HepG2 (cell line): Measurements from ENCODE around the gene RABGAP1L. TPM values are rescaled to one million over a fixed set of nuclear protein-coding genes. Genes with fewer than 3 reads are reported as not detected.

Experiments used
- ATAC-seq: fragments of 200-7000 bp; cut with Tn5 transposase; 3 replicates; pipeline ENCODE4 v1.9.1; 2020; ENCODE audit warnings: mild to moderate bottlenecking, moderate library complexity
- BruUV-seq: library from RNA; stranded (reverse); fragments of 400-500 nt; replicated peaks from 2 replicates; lab custom pipeline; 2021; lab: Mats Ljungman, UMichigan
- CTCF ChIA-PET: fragments of 300-600 bp; formaldehyde crosslinking; extraction: SDS; loops from one replicate; lab custom pipeline; 2021; ENCODE audit warnings: low total read pairs, inconsistent platforms, low intra/inter-chr PET ratio; lab: Yijun Ruan, JAX
- POLR2A ChIA-PET: fragments of 350-600 bp; sonication (Branson Sonifier 250); formaldehyde crosslinking; loops from one replicate; lab custom pipeline; 2020; ENCODE audit warnings: antibody characterized with exemption, inconsistent platforms; lab: Yijun Ruan, JAX
- DNase-seq: peaks from one replicate; pipeline ENCODE4 v3.0.0-alpha.2; 2015; ENCODE audit warnings: low spot score
- FAIRE-seq: peaks from 3 replicates; lab custom pipeline; 2011; peaks lifted over from hg19 to GRCh38; lab: Jason Lieb, UNC
- H2AFZ ChIP-seq: one replicate; pipeline ENCODE4 v1.6.1; 2011; ENCODE audit warnings: low read length, inconsistent platforms
- H3K27ac ChIP-seq: fragments of 300-600 bp; 3 replicates; pipeline ENCODE4 v1.8.0; 2011; ENCODE audit warnings: mixed run types, mild to moderate bottlenecking, mixed read lengths, low read length, inconsistent platforms; ENCODE audit not compliant: insufficient read depth; ENCODE audit errors: extremely low read length
- H3K27me3 ChIP-seq, 2 experiments: fragments of 200-600 bp in 1 of 2; 2 replicates in 1 of 2; 3 replicates in 1 of 2; pipeline versions ENCODE4 v1.6.0 to v1.8.0; 2011; ENCODE audit warnings: low read length in 2 of 2, mild to moderate bottlenecking in 2 of 2, moderate library complexity in 2 of 2, inconsistent platforms in 1 of 2; ENCODE audit not compliant: insufficient read depth in 2 of 2, control insufficient read depth in 1 of 2
- H3K36me3 ChIP-seq, 2 experiments: fragments of 200-600 bp in 1 of 2; replicated peaks in 1 of 2; 2 replicates in 1 of 2; 3 replicates in 1 of 2; pipeline versions ENCODE4 v1.5.1 to v1.8.0; 2011; ENCODE audit warnings: low read length in 2 of 2, inconsistent platforms in 1 of 2; ENCODE audit not compliant: insufficient read depth in 2 of 2, control insufficient read depth in 1 of 2
- H3K4me1 ChIP-seq: 2 replicates; pipeline ENCODE4 v1.5.1; 2012; ENCODE audit warnings: low read length, inconsistent platforms; ENCODE audit not compliant: insufficient read depth
- H3K4me2 ChIP-seq: 2 replicates; pipeline ENCODE4 v1.6.0; 2011; ENCODE audit warnings: low read depth, low read length, inconsistent platforms
- H3K4me3 ChIP-seq, 3 experiments: fragments of 200-600 bp in 1 of 3; sonication (generic), shearing (Covaris generic) in 1 of 3; replicated peaks in 1 of 3; 2 replicates each; pipeline ENCODE4 v1.5.1; 2011 to 2016; ENCODE audit warnings: low read length in 3 of 3, inconsistent platforms in 2 of 3, low read depth in 2 of 3, mild to moderate bottlenecking in 2 of 3, control low read depth in 1 of 3, mixed read lengths in 1 of 3; ENCODE audit not compliant: insufficient read depth in 1 of 3
- H3K79me2 ChIP-seq: one replicate; pipeline ENCODE4 v1.6.1; 2011; ENCODE audit warnings: low read length, inconsistent platforms; ENCODE audit not compliant: insufficient read depth
- H3K9ac ChIP-seq: 2 replicates; pipeline ENCODE4 v1.6.0; 2011; ENCODE audit warnings: mild to moderate bottlenecking, low read depth, low read length, inconsistent platforms; ENCODE audit not compliant: insufficient read depth
- H3K9me3 ChIP-seq: 2 replicates; pipeline ENCODE4 v1.5.1; 2012; ENCODE audit warnings: mild to moderate bottlenecking, low read length
- H4K20me1 ChIP-seq: 2 replicates; pipeline ENCODE4 v1.6.0; 2011; ENCODE audit warnings: inconsistent platforms, mild to moderate bottlenecking, low read length, moderate library complexity; ENCODE audit not compliant: insufficient read depth
- TP53 ChIP-seq: sonication (generic); formaldehyde crosslinking; conservative IDR thresholded peaks from 2 replicates; pipeline ENCODE4 v1.4.0; 2020; ENCODE audit warnings: missing genetic modification reagents
- ZBTB39 ChIP-seq: sonication (generic); formaldehyde crosslinking; IDR thresholded peaks from 2 replicates; pipeline ENCODE4 v1.5.0; 2020; ENCODE audit warnings: missing genetic modification reagents
- ZBTB4 ChIP-seq: sonication (generic); formaldehyde crosslinking; IDR thresholded peaks from 2 replicates; pipeline ENCODE4 v1.4.0; 2020; ENCODE audit warnings: missing genetic modification reagents, mild to moderate bottlenecking, borderline replicate concordance
- WGBS: methylation state at CpG from one replicate; pipeline ENCODE4 v1.1.6; 2017; ENCODE audit warnings: low lambda C conversion rate; 5-methylcytosine and 5-hydroxymethylcytosine counted together
- in situ Hi-C: cut with HindIII; loops from 2 replicates; pipeline ENCODE4 v1.10.0; 2017; ENCODE audit warnings: low pct_unique_long_range_greater_than_20kb; ENCODE audit not compliant: extremely low pct_ligation_motif_present
- intact Hi-C: fragments of 100-400 bp; cut with micrococcal nuclease; formaldehyde crosslinking; loops from one replicate; pipeline ENCODE4 v1.10.0; 2022; ENCODE audit not compliant: unreplicated experiment
- polyA plus RNA-seq, 8 experiments: library from polyadenylated mRNA; depleted of rRNA in 3 of 8; stranded (reverse) in 7 of 8; unstranded in 1 of 8; fragments of >200 nt; fragmentation: Illumina TruSeq in 4 of 8; extraction: Trizol in 4 of 8; gene quantifications; 2 replicates each; pipeline versions ENCODE4 v1.2.1 to v1.2.3, GENCODE V29; 2011 to 2016; ENCODE audit warnings: low read depth in 4 of 8, missing spikeins in 1 of 8, mixed read lengths in 1 of 8; ENCODE audit not compliant: insufficient read depth in 1 of 8
- total RNA-seq, 5 experiments: library from RNA; depleted of rRNA; stranded (reverse); fragments of >200 nt; fragmentation: Illumina TruSeq; extraction: Trizol; gene quantifications; 2 replicates each; pipeline ENCODE4 v1.2.3, GENCODE V29; 2016; ENCODE audit warnings: low read depth in 1 of 5

The RABGAP1L gene
- total and polyA plus RNA-seq, 2 of the 13 experiments (the other 11 are each of a cell fraction or from before 2014, with no cell fraction given), result 7.9 to 22.6 TPM

- Histone ChIP-seq H3K4me2 (no peak overlapping the region), H3K9ac (no peak overlapping the region), H3K27ac (no peak overlapping the region), H3K9me3 (no peaks in the 10 kb centered on the region), H3K4me1 (no peaks in the 10 kb centered on the region), H2AFZ (no peak overlapping the region), H3K79me2 (no peaks in the 10 kb centered on the region), H3K36me3 (no peaks in the 10 kb centered on the region), H4K20me1 (no peaks in the 10 kb centered on the region), H3K27me3 (no peaks in the 10 kb centered on the region), H3K4me3 (no peak overlapping the region)
- DNase-seq, result no peak
- BruUV-seq, result no TSS peak
- 95% methylated on average over 3 of the region's 3 CpGs for WGBS
- CTCF ChIA-PET, result no interaction called here
- no peak for FAIRE-seq
- POLR2A ChIA-PET, result no interaction called here
- intact Hi-C loops, result no loop called here
- no peak for TF ChIP-seq ZBTB4 (CRISPR knock-in tag)
- TF ChIP-seq TP53 (CRISPR knock-in tag), result no peak
- TF ChIP-seq ZBTB39 (CRISPR knock-in tag), result no peak
- ATAC-seq, result no peak
- in situ Hi-C loops, result no loop called here
Observed at GRCh38 chr1:174366946-174367345, 207.6 kb downstream of the RABGAP1L start.
